NCI-H1417 (cell line): Measurements from ENCODE around the gene ZRANB3.
"Not testable (repeated sequence)": the region's sequence is repeated elsewhere in the genome, so short reads cannot be mapped to it uniquely, and the experiment has no call there.

Experiments
- DNase-seq, 3 experiments: peaks; one replicate each; lab custom pipeline; 2025; lab: John Stamatoyannopoulos, UW

ZRANB3 gene

DNA sequence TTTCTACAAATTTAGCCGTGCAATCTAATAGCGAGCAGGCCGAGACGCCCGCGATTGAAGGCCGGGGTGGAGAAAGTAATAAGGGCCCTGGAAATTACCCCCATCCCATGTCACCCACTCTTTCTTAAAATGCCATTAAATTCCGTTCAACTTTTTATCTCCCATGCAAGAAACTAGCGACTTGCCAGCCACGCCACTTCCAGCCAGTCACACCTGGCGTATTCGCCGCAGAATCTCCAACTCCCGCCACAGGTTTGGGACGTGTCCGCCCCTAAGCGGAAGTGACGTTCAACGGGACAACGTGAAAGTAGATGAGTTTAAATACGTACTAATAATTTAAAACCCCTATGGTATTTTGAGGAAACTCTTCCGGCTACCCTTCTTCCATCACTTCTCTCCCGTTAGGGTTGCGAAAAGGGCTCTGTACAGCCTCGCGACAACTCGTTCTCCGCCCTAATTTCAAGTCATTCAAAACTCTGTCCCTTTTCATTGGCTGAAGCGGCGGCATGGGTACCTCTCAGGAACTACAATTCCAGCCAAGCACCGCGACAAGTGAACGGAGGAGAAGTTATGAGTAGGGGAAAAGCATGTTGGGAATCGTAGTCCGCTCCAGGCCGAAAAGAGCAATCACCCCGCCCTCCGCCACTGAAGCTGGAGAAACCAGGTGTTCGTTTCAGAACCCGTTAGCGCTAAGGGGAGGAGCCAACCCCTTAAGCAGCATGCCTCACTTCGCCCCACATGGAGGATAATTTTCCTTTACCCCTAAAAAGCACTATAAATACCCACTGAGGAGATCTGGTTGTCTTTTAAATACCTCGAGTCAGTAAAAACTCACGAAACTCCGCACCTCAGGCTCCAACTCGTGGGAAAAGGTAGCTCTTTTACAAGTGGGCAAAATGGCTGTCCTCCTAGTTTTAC is at the start of gene ZRANB3:
Gene ZRANB3 (minus strand): TSS at position 906 of the 918 bp plus-strand sequence.
- DNase-seq = peak; percentile 92 to 99 (median 98)

- DNase-seq = no peak
These were observed 42.6 kb upstream of the ZRANB3 start for GRCh38 chr2:135573620-135574019.

- DNase-seq = no peak
These were observed 39.9 kb upstream of the ZRANB3 start for GRCh38 chr2:135570884-135571283.

DNA sequence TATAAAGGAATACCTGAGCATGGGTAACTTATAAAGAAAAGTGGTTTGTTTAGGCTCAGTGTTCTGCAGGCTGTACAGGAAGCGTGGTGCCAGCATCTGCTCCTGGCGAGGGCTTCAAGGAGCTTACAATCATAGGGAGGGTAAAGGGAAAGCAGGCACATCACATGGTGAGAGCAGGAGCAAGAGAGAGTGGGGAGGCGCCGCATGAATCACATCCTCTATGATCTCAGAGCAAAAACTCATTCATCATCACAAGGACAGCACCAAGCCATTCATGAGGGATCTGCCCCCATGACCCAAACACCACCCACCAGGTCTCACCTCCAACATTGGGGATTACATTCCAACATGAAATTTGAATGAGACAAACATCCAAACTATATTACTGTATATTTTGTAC is 32.8 kb upstream of the ZRANB3 start:
- no peak for DNase-seq

DNA sequence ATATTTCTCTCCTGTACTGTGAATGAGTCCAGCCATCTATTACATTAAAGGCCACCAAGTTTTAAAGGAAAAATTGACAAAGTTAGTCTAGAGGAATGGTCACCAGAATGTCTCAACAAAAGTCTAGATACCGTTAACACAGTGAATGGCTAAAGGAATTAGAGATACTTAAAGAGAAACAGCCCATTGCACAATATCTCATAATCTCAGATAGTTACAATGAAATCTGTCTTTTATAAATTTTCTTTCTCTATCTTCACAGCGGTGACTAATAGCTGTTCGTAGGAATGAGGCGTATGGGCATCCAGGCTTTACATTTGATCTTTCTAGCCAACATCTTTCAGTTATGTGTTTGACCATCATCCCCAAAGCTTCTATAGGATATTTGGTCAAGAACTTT is 30.9 kb upstream of the ZRANB3 start:
- DNase-seq = no peak

DNA sequence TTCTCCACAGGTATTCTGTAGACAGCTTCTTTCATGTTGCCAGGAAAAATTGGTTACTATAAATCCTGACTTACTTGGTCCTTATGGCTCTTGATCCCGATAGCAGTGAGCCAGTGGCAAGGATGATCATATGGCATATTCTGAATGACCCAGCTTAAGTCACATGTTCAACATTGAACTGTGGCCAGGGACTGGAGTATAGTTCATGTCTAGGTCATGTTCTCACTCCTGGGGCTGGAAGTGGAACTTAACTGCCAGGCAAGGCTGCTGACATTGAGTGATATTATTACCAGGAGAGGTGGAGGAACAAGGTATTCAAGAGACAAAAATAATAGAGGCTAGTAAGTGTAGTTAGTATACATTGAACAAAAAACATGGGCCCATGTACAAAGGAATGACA is 26.5 kb upstream of the ZRANB3 start:
- DNase-seq = no peak

GRCh38 chr2:135555311-135555710 is 24.3 kb upstream of the ZRANB3 start:
- DNase-seq = no peak

DNA sequence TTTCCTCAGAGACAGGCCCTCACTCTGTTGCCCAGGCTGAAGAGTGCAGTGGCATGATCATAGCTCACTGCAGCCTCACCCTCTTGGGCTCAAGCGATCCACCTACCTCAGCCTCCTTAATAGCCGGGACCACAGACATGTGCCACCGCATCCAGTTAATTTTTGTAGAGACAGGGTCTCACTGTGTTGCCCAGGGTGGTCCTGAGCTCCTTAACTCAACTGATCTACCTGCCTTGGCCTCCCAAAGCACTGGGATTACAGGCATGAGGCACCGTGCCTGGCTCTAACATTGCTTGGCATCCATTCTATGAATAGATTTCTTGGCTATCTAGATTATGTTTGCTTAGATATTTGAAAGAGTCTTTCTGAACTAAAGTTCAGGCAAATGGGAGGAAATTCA is 21.9 kb upstream of the ZRANB3 start:
- DNase-seq = no peak

GRCh38 chr2:135551356-135551755 is 20.3 kb upstream of the ZRANB3 start:
- no peak for DNase-seq

DNA sequence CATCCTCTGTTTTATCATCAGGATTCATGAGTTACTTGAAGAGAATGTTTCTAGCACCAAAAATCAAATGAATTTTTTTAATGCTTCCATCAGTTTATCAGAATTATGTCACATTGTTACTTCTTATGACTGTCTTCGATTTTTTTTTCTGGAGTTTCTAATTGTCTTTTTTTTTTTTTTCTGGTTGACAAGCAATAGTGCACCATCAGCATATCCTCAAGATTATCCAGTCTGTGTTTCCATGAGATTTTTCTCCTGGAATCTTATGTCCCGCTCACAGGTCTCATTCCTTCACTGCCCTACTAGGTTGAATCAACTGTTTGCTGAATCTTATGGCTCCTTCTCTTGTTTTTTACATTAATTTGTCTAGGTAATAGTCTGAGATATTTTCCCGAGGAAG is 16.3 kb upstream of the ZRANB3 start:
- DNase-seq = no peak

- DNase-seq = no peak
These were observed 15.4 kb upstream of the ZRANB3 start for GRCh38 chr2:135546436-135546835.

- not testable (repeated sequence) for DNase-seq
These were observed 2.5 kb upstream of the ZRANB3 start for GRCh38 chr2:135533545-135533944.

DNA sequence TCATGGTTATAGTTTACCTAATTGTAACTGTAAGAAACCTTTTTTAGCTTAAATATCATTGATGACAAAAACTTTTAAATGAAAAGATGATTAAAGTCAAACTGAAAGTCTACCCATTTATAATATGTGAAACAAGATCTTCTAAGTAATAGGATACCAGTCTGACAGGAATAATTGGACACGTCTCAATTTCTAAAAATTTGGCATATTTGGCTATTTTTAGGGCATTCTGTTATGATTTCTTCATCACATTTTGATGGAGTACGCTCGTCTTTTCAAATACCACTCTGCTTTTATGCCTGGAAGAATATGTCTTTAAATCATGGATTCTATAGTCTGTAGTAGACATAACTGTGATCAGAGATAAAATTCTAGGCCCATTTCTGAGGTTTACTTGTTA is 1.6 kb upstream of the ZRANB3 start:
- DNase-seq = peak in 1 of 3 experiments; percentile 19

DNA sequence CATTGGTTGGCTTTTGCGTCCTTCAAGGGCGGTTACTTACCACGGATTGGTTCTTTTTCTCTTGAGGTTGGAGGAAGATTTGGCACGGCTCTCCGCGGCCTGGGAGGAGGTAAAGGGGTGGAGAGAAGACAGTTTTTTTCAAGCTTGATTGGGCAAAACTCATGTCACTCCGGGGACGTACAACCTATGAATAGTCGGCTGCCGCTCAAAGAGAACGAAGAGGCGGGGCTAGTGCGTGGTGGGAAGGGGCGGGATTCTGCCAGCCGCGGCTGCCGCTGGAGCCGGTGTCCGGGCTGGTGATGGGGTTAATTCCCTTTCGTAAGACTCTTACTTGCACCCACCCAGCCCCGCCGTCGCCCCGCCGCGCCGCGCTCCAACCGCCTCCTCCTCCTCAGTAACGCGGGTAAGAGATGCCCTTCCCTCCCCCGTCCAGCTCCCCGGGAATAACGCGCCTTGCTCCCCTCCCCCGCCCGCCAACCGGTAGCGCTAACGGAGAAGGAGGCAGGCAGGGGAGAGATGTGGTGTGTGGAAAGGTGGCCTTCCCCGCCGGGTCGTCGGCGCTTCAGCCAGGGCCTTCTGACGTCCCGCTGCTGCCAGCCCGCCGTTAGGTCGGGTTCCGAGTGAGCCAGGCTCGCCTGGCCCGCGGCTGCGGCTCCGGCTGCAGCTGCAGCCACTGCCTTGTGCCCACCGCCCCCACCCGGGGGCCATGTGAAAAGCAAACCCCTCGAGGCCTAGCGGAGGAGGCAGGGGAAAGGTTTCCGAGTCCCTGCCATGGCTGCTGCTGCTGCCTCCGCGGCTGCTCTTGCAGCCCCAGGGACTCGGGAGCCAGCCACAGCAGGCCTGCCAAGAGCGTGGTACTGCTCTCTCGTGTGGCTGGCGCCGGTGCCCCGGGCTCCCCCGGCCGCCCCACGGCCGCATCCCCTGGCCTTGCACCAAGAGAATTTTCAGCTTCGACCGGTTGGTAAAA is 496 bp upstream of the ZRANB3 start, which contains the start of gene R3HDM1:
Gene R3HDM1 (plus strand): TSS at position 254 of the 967 bp plus-strand sequence. CDS start 73,362 bp downstream, outside the sequence.
- peak; percentile 97 to 100 (median 99) for DNase-seq

- DNase-seq = no peak
These were observed 3.0 kb downstream of the ZRANB3 start for GRCh38 chr2:135528006-135528405.

DNA sequence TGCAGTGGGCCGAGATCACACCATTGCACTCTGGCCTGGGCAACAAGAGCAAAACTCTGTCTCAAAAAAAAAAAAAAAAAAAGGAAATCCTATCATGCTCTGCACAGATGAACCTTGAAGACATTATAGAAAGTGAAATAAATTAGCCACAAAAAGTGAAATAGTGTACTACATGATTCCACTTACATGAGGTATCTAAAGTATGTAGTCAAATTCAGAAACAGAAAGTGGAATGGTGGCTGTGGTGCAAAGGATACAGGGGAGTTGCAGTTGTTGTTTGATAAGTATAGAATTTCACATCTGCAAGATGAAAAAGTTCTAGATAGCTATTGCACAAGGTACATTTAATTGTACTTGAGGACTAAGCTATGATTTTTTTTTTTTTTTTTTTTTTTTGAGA is 5.2 kb downstream of the ZRANB3 start:
- DNase-seq = no peak

DNA sequence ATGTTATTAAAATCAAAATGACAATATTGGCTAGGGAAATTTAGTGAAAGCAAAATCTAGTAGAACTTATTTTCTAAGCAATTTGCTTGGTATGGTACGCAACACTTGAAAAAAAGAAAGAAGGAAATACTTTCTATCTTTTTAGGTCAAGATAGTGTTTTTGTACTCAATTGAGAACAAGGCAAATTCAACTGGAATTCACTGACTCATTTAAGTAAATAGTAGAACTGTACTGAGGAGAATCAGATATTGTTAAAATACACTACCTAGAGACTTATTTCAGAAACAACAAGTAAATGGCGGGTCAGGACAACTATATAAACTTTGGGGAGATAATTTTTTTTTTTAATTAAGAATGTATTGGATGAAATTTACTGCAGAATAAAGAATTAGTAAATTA is 18.9 kb downstream of the ZRANB3 start:
- no peak for DNase-seq

DNA sequence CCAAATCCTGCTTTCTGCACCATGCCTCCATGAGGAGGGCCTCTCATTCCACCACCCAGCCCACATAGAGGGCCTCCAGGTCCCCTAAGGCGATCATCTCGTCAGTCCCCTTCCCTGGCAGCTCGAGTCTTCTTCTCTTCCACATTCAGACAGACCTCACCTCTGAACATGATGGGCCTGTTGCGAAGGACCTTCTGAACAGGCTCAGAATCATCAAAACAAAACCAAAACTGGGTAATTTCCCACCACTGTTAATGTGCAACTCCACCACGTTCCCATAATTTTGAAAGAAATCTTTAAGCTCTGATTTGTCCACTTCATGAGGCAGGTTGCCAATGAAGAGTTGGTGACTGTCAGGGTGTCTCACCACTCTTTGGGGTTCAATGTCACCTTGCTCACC is 20.4 kb downstream of the ZRANB3 start:
- no peak for DNase-seq

GRCh38 chr2:135504811-135505210 is 26.2 kb downstream of the ZRANB3 start:
- DNase-seq = no peak

DNA sequence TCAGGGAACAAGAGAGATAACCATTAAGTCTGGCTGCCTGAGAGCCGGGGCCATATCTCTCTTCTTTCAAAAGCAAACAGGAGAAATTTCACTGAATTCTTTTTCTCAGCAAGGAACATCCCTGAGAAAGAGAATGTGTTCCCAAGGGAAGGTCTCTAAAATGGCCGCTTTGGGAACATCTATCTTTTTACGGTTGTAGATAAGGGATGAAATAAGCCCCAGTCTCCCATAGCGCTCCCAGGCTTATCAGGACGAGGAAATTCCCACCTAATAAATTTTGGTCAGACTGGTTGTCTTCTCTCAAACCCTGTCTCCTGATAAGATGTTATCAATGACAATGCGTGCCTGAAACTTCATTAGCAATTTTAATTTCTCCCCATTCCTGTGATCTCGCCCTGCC is 32.4 kb downstream of the ZRANB3 start:
- not testable (repeated sequence) for DNase-seq

- no peak for DNase-seq
These were observed 36.1 kb downstream of the ZRANB3 start for GRCh38 chr2:135494917-135495316.

- no peak for DNase-seq
These were observed 36.5 kb downstream of the ZRANB3 start for GRCh38 chr2:135494503-135494902.

DNA sequence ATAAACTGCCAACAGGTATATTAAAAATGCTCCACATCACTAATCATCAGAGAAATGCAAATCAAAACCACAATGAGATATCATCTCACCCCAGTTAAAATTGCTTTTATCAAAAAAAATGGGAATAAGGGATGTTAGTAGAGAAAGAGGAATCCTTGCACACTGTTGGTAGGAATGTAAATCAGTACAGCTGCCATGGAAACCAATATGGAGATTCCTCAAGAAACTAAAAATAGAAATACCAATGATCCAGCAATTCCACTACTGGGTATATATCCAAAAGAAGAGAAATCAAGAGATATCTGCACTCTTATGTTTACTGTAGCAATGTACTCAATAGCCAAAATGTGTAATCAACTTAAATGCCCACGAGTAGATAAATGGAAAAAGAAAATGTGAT is 40.6 kb downstream of the ZRANB3 start:
- DNase-seq = no peak
